Fibroblast of lung (primary cell): ENCODE measurements around the gene CRKL. TPM values are rescaled to one million over a fixed set of nuclear protein-coding genes. Genes with fewer than 3 reads are reported as not detected.

ENCODE experiments used
- DNase-seq, 2 donors: peaks; one replicate each; pipeline versions ENCODE4 v3.0.0 to v3.0.0-alpha.2; 2010; ENCODE audit warnings: low read depth in 2 of 2
- H2AFZ ChIP-seq: 2 replicates; pipeline ENCODE4 v1.5.1; 2012; ENCODE audit warnings: low read length, control low read depth, inconsistent platforms
- H3K27ac ChIP-seq: 2 replicates; pipeline ENCODE4 v1.5.1; 2011; ENCODE audit warnings: low read length, control low read depth; ENCODE audit not compliant: insufficient read depth
- H3K27me3 ChIP-seq: 2 replicates; pipeline ENCODE4 v1.5.1; 2011; ENCODE audit warnings: mild to moderate bottlenecking, low read length; ENCODE audit not compliant: control insufficient read depth, insufficient read depth
- H3K36me3 ChIP-seq: 2 replicates; pipeline ENCODE4 v1.5.1; 2011; ENCODE audit warnings: low read length; ENCODE audit not compliant: control insufficient read depth, insufficient read depth
- H3K4me1 ChIP-seq: 2 replicates; pipeline ENCODE4 v1.5.1; 2011; ENCODE audit warnings: low read length; ENCODE audit not compliant: control insufficient read depth, insufficient read depth; ENCODE audit errors: extremely low read depth
- H3K4me2 ChIP-seq: 2 replicates; pipeline ENCODE4 v1.5.1; 2011; ENCODE audit warnings: low read length, control low read depth; ENCODE audit not compliant: insufficient read depth; ENCODE audit errors: extremely low read depth
- H3K4me3 ChIP-seq, 4 experiments: fragments of 200-600 bp in 1 of 4; sonication (generic) in 1 of 4; replicated peaks in 1 of 4; 2 replicates each; pipeline ENCODE4 v1.5.1; 2011 to 2016; ENCODE audit warnings: low read length in 4 of 4, low read depth in 3 of 4, mild to moderate bottlenecking in 3 of 4, control low read depth in 2 of 4, inconsistent platforms in 1 of 4, mixed read lengths in 1 of 4; ENCODE audit not compliant: insufficient read depth in 1 of 4; ENCODE audit errors: control extremely low read depth in 1 of 4
- H3K79me2 ChIP-seq: 2 replicates; pipeline ENCODE4 v1.5.1; 2012; ENCODE audit warnings: mild to moderate bottlenecking, low read length, inconsistent platforms; ENCODE audit not compliant: control insufficient read depth, insufficient read depth
- H3K9ac ChIP-seq: 2 replicates; pipeline ENCODE4 v1.5.1; 2011; ENCODE audit warnings: mild to moderate bottlenecking, low read length, control low read depth; ENCODE audit not compliant: insufficient read depth
- H3K9me3 ChIP-seq: 2 replicates; pipeline ENCODE4 v1.5.1; 2012; ENCODE audit warnings: low read depth, low read length; ENCODE audit not compliant: control insufficient read depth, insufficient read depth
- H4K20me1 ChIP-seq: 2 replicates; pipeline ENCODE4 v1.5.1; 2011; ENCODE audit warnings: low read length; ENCODE audit not compliant: control insufficient read depth, insufficient read depth; ENCODE audit errors: extremely low read depth
- EZH2 ChIP-seq: IDR thresholded peaks from 2 replicates; pipeline ENCODE4 v1.5.1; 2012; ENCODE audit warnings: low read length, control low read depth, mild to moderate bottlenecking; ENCODE audit errors: missing control alignments
- polyA plus RNA-seq, 2 donors: library from polyadenylated mRNA; depleted of rRNA in 1 of 2; stranded (reverse) in 1 of 2; unstranded in 1 of 2; fragments of >200 nt; gene quantifications; 2 replicates each; pipeline ENCODE4 v1.2.1, GENCODE V29; 2011 to 2012; ENCODE audit warnings: missing spikeins in 1 of 2
- total RNA-seq: library from RNA; depleted of rRNA; stranded (reverse); fragments of >200 nt; gene quantifications from 2 replicates; pipeline ENCODE4 v1.2.1, GENCODE V29; 2014
- TF ChIP-seq, protein P1 (sequence below), 2 donors: IDR thresholded peaks in 1 of 2; conservative IDR thresholded peaks in 1 of 2; 1 replicate in 1 of 2; 2 replicates in 1 of 2; pipeline ENCODE4 v1.5.1; 2011 to 2012; ENCODE audit warnings: low read length in 2 of 2, control low read depth in 1 of 2, inconsistent platforms in 1 of 2, low read depth in 1 of 2, mild to moderate bottlenecking in 1 of 2

Gene CRKL
- total and polyA plus RNA-seq, 2 donors (not counting 1 experiment from before 2014, with no cell fraction given), result 23.8 to 45.1 TPM

DNA sequence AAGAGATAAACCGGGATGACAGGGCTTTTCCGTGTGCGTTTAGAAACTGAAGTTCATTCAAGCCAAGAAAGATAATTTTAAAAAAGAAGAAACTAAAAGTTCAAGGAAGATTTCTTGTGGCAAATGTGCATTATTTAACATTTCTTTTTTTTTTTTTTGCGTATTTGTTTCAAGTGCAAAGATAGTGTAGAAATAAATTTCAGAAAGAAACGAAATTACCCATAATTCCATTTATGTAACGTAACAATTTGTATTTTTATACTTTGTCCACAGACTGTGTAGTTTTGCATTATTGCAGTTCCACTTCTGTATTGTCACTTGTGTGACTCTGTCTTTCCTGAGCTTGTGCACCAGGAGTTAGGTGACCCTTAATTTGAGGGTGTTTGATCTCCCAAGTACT lies 34.4 kb upstream of the CRKL start:
- H3K27me3 ChIP-seq, result no peaks in the 10 kb centered on the region
- TF ChIP-seq, protein P1, sequence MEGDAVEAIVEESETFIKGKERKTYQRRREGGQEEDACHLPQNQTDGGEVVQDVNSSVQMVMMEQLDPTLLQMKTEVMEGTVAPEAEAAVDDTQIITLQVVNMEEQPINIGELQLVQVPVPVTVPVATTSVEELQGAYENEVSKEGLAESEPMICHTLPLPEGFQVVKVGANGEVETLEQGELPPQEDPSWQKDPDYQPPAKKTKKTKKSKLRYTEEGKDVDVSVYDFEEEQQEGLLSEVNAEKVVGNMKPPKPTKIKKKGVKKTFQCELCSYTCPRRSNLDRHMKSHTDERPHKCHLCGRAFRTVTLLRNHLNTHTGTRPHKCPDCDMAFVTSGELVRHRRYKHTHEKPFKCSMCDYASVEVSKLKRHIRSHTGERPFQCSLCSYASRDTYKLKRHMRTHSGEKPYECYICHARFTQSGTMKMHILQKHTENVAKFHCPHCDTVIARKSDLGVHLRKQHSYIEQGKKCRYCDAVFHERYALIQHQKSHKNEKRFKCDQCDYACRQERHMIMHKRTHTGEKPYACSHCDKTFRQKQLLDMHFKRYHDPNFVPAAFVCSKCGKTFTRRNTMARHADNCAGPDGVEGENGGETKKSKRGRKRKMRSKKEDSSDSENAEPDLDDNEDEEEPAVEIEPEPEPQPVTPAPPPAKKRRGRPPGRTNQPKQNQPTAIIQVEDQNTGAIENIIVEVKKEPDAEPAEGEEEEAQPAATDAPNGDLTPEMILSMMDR (conservative IDR thresholded peaks at IDR 0.05 in 1 of 2, IDR thresholded peaks at IDR 0.05 in 1 of 2; ENCODE audit: low read depth in 1 of 2, low read length in 2 of 2), result no peak
- no peak for TF ChIP-seq EZH2
- no peaks in the 10 kb centered on the region for H4K20me1 ChIP-seq
- no peaks in the 10 kb centered on the region for H3K79me2 ChIP-seq
- H3K4me1 ChIP-seq, result no peaks in the 10 kb centered on the region
- no peaks in the 10 kb centered on the region for H3K9me3 ChIP-seq
- no peak for DNase-seq
- no peak overlapping the region for H3K9ac ChIP-seq
- no peak overlapping the region for H3K4me2 ChIP-seq
- H3K36me3 ChIP-seq, result peaks cover 8% of the 10 kb centered on the region
- H3K4me3 ChIP-seq, result no peak overlapping the region
- no peak overlapping the region for H3K27ac ChIP-seq
- H2AFZ ChIP-seq, result no peak overlapping the region

DNA sequence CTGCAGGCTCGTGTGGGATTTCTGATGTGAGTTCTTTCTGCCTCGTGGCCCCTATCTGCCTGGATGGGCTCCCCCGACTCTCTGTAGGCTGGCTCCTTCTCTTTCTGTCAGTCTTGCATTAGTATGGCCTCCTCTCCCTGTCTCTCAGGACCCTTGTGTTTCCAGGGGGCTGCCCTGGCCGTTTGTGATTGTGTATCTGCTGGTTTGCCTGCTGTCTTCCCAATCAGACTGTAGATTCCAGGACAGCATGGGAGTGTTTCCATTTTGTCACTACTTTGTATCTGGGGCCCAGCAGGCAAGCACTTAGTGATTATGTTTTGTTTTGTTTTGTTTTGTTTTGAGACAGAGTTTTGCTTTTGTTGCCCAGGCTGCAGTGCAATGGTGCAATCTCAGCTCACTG lies 32.8 kb upstream of the CRKL start:
- no peak for DNase-seq
- Histone ChIP-seq H3K79me2 (no peaks in the 10 kb centered on the region), H3K27ac (no peak overlapping the region), H3K4me1 (no peaks in the 10 kb centered on the region), H3K4me2 (no peak overlapping the region), H3K9me3 (no peaks in the 10 kb centered on the region), H3K36me3 (peaks cover 10% of the 10 kb centered on the region), H3K9ac (no peak overlapping the region), H3K4me3 (no peak overlapping the region), H3K27me3 (no peaks in the 10 kb centered on the region), H4K20me1 (no peaks in the 10 kb centered on the region), H2AFZ (no peak overlapping the region)
- no peak for TF ChIP-seq EZH2
- TF ChIP-seq, protein P1 (conservative IDR thresholded peaks at IDR 0.05 in 1 of 2, IDR thresholded peaks at IDR 0.05 in 1 of 2; ENCODE audit: low read depth in 1 of 2, low read length in 2 of 2), result no peak

DNA sequence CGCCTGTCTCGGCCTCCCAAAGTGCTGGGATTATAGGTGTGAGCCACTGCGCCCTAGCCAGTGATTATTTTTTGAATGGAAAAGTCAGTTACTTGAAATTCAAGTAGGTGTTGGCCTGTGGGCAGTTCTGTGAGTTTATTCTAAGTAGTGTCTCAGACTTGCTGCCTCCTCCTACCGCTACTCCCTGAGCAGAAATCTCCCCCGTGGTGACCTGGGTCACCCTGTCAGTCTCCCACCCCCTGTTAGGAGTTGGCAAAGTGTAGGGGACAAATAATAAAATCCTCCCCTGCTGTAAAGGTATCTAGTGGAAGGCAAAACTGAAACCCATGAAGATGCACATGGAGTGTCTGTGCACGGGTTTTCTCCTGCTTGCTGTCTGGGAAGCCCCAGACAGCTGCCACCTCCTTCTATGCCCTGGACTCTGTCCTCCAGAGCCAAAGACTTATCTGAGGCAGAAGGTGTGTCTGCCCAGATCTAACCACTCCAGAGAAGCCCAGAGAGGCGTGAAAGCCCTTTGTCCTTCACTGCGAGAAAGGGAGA lies 32.1 kb upstream of the CRKL start:
- H3K27me3 ChIP-seq, result no peaks in the 10 kb centered on the region

More for the DNA sequence above, 32.1 kb upstream of the CRKL start:
- Histone ChIP-seq H3K4me2 (no peak overlapping the region), H3K9ac (no peak overlapping the region), H3K4me3 (no peak overlapping the region), H3K36me3 (peaks cover 10% of the 10 kb centered on the region), H3K4me1 (no peaks in the 10 kb centered on the region), H3K9me3 (no peaks in the 10 kb centered on the region), H3K27ac (no peak overlapping the region), H3K79me2 (no peaks in the 10 kb centered on the region), H2AFZ (no peak overlapping the region), H4K20me1 (no peaks in the 10 kb centered on the region)
- no peak for DNase-seq
- TF ChIP-seq, protein P1 (conservative IDR thresholded peaks at IDR 0.05 in 1 of 2, IDR thresholded peaks at IDR 0.05 in 1 of 2; ENCODE audit: low read depth in 1 of 2, low read length in 2 of 2), result no peak
